ENCODE measurements around the gene ENPP3.

The ENPP3 gene

GRCh38 chr6:131657630-131658111 is 20.6 kb downstream of the ENPP3 start:
- Histone ChIP-seq H3K79me2 (ENCODE audit: control insufficient read depth, low read length) (no peaks in the 10 kb centered on the region), H3F3A (ENCODE audit: control insufficient read depth, insufficient read depth) (no peaks in the 10 kb centered on the region), H3K4me3 (ENCODE audit: low read length) (no peak overlapping the region), H3K9me2 (replicated peaks; ENCODE audit: control insufficient read depth, low read length) (no peaks in the 10 kb centered on the region), H3K4me1 (ENCODE audit: control insufficient read depth, low read length) (peaks cover 31% of the 10 kb centered on the region), H4K20me1 (ENCODE audit: control insufficient read depth, insufficient read depth, low read depth, low read length) (no peaks in the 10 kb centered on the region), H3K4me2 (ENCODE audit: low read length) (peak overlapping the region; percentile 27; the same call in 1 of the 2 replicates), H3K36me3 (ENCODE audit: control insufficient read depth, low read length) (peaks cover 86% of the 10 kb centered on the region), H3K27ac (ENCODE audit: low read depth, low read length) (no peak overlapping the region), H3K9me3 (ENCODE audit: control insufficient read depth, insufficient read depth, low read length) (no peaks in the 10 kb centered on the region), H3K27me3 (ENCODE audit: control insufficient read depth, low read length) (no peaks in the 10 kb centered on the region)
- TF ChIP-seq CTCF (IDR thresholded peaks at IDR 0.05; ENCODE audit: low read depth, low read length, poor library complexity, severe bottlenecking) (no peak), EZH2phosphoT487 (IDR thresholded peaks at IDR 0.05; ENCODE audit: borderline replicate concordance, low read length) (no peak)

DNA sequence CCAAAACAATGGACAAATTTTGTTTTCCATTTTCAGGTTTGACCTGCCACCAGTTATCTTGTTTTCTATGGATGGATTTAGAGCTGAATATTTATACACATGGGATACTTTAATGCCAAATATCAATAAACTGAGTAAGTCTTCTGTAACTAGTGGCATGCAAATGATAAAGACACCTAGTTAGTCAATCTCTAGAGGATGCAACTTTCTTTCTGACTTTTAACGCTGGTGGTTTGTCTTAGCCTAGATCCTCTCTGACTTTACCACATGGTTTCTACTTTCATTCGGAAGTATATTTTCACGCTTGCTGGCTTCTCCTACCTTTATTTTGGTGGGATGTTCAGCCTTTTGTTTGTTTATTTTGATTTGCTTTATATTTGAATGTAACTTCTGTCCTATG is 21.2 kb downstream of the ENPP3 start:
- TF ChIP-seq EZH2phosphoT487 (IDR thresholded peaks at IDR 0.05; ENCODE audit: borderline replicate concordance, low read length), result no peak
- TF ChIP-seq CTCF (IDR thresholded peaks at IDR 0.05; ENCODE audit: low read depth, low read length, poor library complexity, severe bottlenecking), result no peak
- Histone ChIP-seq H3K4me1 (ENCODE audit: control insufficient read depth, low read length) (peaks cover 31% of the 10 kb centered on the region), H3K27ac (ENCODE audit: low read depth, low read length) (no peak overlapping the region)

DNA sequence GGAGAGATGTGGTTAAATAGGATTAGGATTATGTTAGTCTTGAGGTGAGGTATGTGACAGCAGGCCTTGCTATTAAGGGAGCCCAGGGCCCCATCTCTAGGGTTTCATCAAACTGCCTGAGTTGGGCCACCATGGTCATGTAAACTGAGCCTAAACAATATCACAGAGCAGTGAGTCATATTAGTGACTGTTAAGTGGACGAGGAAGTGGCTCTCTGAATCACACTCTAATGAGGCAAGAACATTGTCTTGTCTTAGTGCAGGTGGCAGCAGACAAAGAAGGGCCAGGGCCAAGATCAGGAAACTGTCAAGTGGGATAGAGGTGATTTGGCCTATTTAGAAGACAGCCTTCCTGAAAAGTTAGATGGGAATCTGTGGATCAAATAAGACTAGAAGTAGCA is 23.1 kb downstream of the ENPP3 start:
- peaks cover 26% of the 10 kb centered on the region for H3K4me1 ChIP-seq (ENCODE audit: control insufficient read depth, low read length)
- H3K27me3 ChIP-seq (ENCODE audit: control insufficient read depth, low read length), result no peaks in the 10 kb centered on the region
- H3K36me3 ChIP-seq (ENCODE audit: control insufficient read depth, low read length), result peaks cover 83% of the 10 kb centered on the region
- no peaks in the 10 kb centered on the region for H3K9me2 ChIP-seq (replicated peaks; ENCODE audit: control insufficient read depth, low read length)
- no peaks in the 10 kb centered on the region for H3K9me3 ChIP-seq (ENCODE audit: control insufficient read depth, insufficient read depth, low read length)
- H3K4me3 ChIP-seq (ENCODE audit: low read length), result no peak overlapping the region
- H3K27ac ChIP-seq (ENCODE audit: low read depth, low read length), result no peak overlapping the region
- H3K79me2 ChIP-seq (ENCODE audit: control insufficient read depth, low read length), result no peaks in the 10 kb centered on the region
- no peak overlapping the region for H3K4me2 ChIP-seq (ENCODE audit: low read length)
- no peaks in the 10 kb centered on the region for H3F3A ChIP-seq (ENCODE audit: control insufficient read depth, insufficient read depth)
- no peaks in the 10 kb centered on the region for H4K20me1 ChIP-seq (ENCODE audit: control insufficient read depth, insufficient read depth, low read depth, low read length)
- TF ChIP-seq CTCF (IDR thresholded peaks at IDR 0.05; ENCODE audit: low read depth, low read length, poor library complexity, severe bottlenecking) (no peak), EZH2phosphoT487 (IDR thresholded peaks at IDR 0.05; ENCODE audit: borderline replicate concordance, low read length) (no peak)

More for the DNA sequence above, 21.2 kb downstream of the ENPP3 start:
- no peaks in the 10 kb centered on the region for H3F3A ChIP-seq (ENCODE audit: control insufficient read depth, insufficient read depth)
- no peak overlapping the region for H3K4me3 ChIP-seq (ENCODE audit: low read length)
- no peak overlapping the region for H3K4me2 ChIP-seq (ENCODE audit: low read length)
- no peaks in the 10 kb centered on the region for H3K27me3 ChIP-seq (ENCODE audit: control insufficient read depth, low read length)
- H3K36me3 ChIP-seq (ENCODE audit: control insufficient read depth, low read length), result peaks cover 86% of the 10 kb centered on the region
- no peaks in the 10 kb centered on the region for H3K79me2 ChIP-seq (ENCODE audit: control insufficient read depth, low read length)
- no peaks in the 10 kb centered on the region for H3K9me3 ChIP-seq (ENCODE audit: control insufficient read depth, insufficient read depth, low read length)
- no peaks in the 10 kb centered on the region for H3K9me2 ChIP-seq (replicated peaks; ENCODE audit: control insufficient read depth, low read length)
- no peaks in the 10 kb centered on the region for H4K20me1 ChIP-seq (ENCODE audit: control insufficient read depth, insufficient read depth, low read depth, low read length)
